ENCODE data around the gene CD99L2.

The CD99L2 gene, protein sequence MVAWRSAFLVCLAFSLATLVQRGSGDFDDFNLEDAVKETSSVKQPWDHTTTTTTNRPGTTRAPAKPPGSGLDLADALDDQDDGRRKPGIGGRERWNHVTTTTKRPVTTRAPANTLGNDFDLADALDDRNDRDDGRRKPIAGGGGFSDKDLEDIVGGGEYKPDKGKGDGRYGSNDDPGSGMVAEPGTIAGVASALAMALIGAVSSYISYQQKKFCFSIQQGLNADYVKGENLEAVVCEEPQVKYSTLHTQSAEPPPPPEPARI
- total RNA-seq: 13.4 to 38.2 (median 26.0) reads per million in 9 experiments

GRCh38 chrX:150898343-150899190 is at the start of gene CD99L2:
CD99L2 (minus strand) TSS chrX:150898668; CDS start chrX:150898588, 80 bp downstream.
- Mint-ChIP-seq H3K4me1 (ENCODE audit: low read depth in 2 of 2) (peaks cover 0 to 6% of the 10 kb centered on the region in 2 donors), H3K27ac (peak within 1 kb of the TSS in 1 of 2 donors; percentile 56), H3K27me3 (peaks cover 6 to 8% of the 10 kb centered on the region in 2 donors), H3K9me3 (no peaks in the 10 kb centered on the region), H3K4me3 (peak within 1 kb of the TSS; percentile 82 to 83), H3K36me3 (ENCODE audit: insufficient read depth) (no peaks in the 10 kb centered on the region)
- ATAC-seq (replicated peaks): peak; percentile 94
- DNase-seq: peak; percentile 84 to 87 (median 85)

DNA sequence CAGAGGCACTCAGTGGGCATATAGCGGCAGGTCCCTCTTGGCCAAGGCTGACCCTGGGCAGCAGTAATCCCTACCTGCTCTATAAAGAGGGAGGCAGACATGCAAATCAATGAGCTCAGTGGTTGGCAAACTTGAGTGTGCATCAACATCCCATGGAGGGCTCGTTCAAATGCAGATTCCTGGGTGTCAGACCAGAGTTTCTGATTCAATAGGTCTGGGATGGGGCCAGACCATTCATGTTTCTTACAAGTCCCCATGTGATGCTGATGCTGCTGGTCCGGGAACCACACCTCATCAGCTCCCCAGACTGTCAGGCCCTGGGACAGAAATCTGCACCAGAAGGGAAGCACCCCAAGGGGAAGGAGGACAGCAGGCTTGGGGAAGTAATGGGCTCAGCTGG is 45.8 kb upstream of the CD99L2 start:
- ATAC-seq (replicated peaks) (no peak), DNase-seq (no peak)
- H3K27ac Mint-ChIP-seq: no peak overlapping the region
- H3K36me3 Mint-ChIP-seq (ENCODE audit: insufficient read depth): no peaks in the 10 kb centered on the region
- peaks cover 11 to 16% of the 10 kb centered on the region in 2 donors for H3K27me3 Mint-ChIP-seq
- H3K9me3 Mint-ChIP-seq: no peaks in the 10 kb centered on the region
- no peak overlapping the region for H3K4me3 Mint-ChIP-seq
- no peaks in the 10 kb centered on the region for H3K4me1 Mint-ChIP-seq (ENCODE audit: low read depth in 2 of 2)

- no peak for ATAC-seq (replicated peaks)
- no peaks in the 10 kb centered on the region for H3K36me3 Mint-ChIP-seq (ENCODE audit: insufficient read depth)
- H3K4me3 Mint-ChIP-seq: no peak overlapping the region
- H3K27ac Mint-ChIP-seq: no peak overlapping the region
- H3K27me3 Mint-ChIP-seq: peaks cover 9 to 10% of the 10 kb centered on the region in 2 donors
- no peaks in the 10 kb centered on the region for H3K9me3 Mint-ChIP-seq
- no peaks in the 10 kb centered on the region for H3K4me1 Mint-ChIP-seq (ENCODE audit: low read depth in 2 of 2)
- DNase-seq: no peak
Measured at GRCh38 chrX:150942942-150943594, 44.6 kb upstream of the CD99L2 start.

- Mint-ChIP-seq H3K36me3 (ENCODE audit: insufficient read depth) (no peaks in the 10 kb centered on the region), H3K4me1 (ENCODE audit: low read depth in 2 of 2) (no peaks in the 10 kb centered on the region), H3K4me3 (no peak overlapping the region), H3K27ac (no peak overlapping the region), H3K9me3 (no peaks in the 10 kb centered on the region), H3K27me3 (peaks cover 0 to 10% of the 10 kb centered on the region in 2 donors)
- ATAC-seq (replicated peaks): no peak
- no peak for DNase-seq
Measured at GRCh38 chrX:150941580-150941979, 43.1 kb upstream of the CD99L2 start.

DNA sequence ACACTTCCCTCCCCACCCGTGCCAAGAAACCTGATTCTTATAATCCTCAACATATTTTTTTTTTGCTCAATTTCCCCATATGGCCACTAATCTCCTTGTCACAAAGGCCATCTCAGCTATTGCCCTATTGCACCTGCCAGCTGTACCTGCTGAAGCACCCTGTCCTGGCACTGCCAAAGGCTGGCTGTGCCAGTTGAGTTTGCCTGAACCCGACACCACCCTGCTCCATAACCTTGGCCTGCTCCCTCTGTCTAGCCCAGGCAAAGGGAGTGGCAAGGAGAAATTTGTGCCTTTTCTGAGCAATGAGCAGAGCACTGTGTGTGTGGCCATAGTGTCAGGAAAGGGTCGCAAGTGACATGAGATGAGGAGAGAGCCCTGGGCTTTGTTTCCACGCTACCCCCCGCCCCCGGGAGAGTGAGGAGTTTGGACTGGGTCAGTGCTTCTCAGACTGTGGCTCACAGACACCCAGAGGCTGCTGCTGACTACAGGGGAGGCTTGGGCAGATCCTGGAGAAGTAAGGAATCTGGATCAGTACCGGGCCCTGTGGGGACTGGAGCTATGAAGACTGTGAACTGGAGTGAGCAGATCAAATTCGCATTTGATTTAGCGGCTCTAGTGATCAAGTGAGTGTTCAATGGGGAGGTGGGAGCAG is 42.5 kb upstream of the CD99L2 start:
- ATAC-seq (replicated peaks) (no peak), DNase-seq (no peak)
- Mint-ChIP-seq H3K27ac (no peak overlapping the region), H3K27me3 (peaks cover 0 to 10% of the 10 kb centered on the region in 2 donors), H3K4me3 (no peak overlapping the region), H3K36me3 (ENCODE audit: insufficient read depth) (no peaks in the 10 kb centered on the region), H3K4me1 (ENCODE audit: low read depth in 2 of 2) (no peaks in the 10 kb centered on the region), H3K9me3 (no peaks in the 10 kb centered on the region)

DNA sequence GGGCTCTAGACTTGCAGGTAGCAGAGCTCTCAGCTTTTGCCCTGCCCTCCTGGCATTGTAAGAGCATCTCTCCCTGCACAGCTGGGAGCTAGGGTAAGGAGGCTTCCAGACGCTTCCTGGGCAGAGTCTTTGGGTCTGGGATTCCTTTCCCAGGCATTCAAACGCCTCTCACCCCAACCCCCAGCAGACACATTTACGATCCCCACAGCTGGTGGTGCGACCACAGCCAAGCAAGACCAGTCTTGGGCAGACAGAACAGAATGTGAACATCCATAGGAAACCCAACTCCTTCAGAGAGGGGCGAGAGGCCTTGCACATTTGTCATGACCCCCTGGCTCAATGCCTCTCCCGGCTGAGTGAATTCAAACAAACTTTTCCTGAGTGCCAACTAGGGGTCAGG is 38.1 kb upstream of the CD99L2 start:
- no peaks in the 10 kb centered on the region for H3K36me3 Mint-ChIP-seq (ENCODE audit: insufficient read depth)

DNA sequence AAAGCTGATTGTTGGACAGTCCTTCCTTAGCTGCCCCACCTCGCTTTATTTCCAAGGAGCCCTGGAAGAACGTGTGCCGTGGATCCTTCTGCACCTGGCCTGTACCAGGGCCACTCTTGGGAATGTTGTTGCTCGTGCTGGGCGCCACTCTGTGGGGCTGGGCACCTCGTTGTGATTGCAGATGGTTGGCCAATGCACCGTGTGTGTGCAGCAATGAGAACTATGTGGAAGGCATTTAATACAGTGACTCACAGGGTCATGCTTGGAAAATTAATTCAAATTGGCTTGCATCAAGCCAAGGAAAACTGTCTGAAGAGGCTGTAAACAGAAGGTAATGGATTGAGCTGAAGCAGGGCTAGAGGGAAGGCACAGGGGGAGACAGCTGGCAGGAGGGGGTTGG is 37.0 kb upstream of the CD99L2 start:
- DNase-seq: no peak
- H3K9me3 Mint-ChIP-seq: no peaks in the 10 kb centered on the region

More for the DNA sequence above, 38.1 kb upstream of the CD99L2 start:
- no peak overlapping the region for H3K27ac Mint-ChIP-seq
- peaks cover 10 to 19% of the 10 kb centered on the region in 2 donors for H3K27me3 Mint-ChIP-seq
- ATAC-seq (replicated peaks) (no peak), DNase-seq (no peak)
- no peaks in the 10 kb centered on the region for H3K9me3 Mint-ChIP-seq
- no peaks in the 10 kb centered on the region for H3K4me1 Mint-ChIP-seq (ENCODE audit: low read depth in 2 of 2)
- H3K4me3 Mint-ChIP-seq: no peak overlapping the region

DNA sequence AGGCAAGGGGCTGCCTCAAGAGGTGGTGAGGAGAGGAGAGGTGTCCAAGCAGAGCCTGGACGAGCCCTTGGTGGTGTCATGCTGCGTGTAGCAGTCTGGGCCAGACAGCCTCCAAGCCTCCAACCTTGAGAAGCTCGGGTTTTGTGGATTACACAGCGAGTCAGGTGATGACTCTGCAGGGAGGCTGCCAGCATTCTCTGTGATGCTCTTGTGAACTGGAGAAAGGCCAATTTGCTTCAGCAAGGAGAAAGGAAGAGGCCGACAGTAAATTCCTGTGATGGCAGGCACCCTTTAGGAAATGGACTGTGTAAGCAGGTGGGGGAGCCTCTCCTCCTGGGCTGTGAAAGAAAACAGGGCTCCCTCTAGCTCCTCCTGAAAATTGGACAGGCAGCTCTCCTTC is 36.0 kb upstream of the CD99L2 start:
- Mint-ChIP-seq H3K4me1 (ENCODE audit: low read depth in 2 of 2) (no peaks in the 10 kb centered on the region), H3K27ac (no peak overlapping the region)

More for the DNA sequence above, 37.0 kb upstream of the CD99L2 start:
- Mint-ChIP-seq H3K27ac (no peak overlapping the region), H3K27me3 (peaks cover 0 to 19% of the 10 kb centered on the region in 2 donors), H3K36me3 (ENCODE audit: insufficient read depth) (no peaks in the 10 kb centered on the region), H3K4me1 (ENCODE audit: low read depth in 2 of 2) (no peaks in the 10 kb centered on the region), H3K4me3 (no peak overlapping the region)
- ATAC-seq (replicated peaks): no peak

GRCh38 chrX:150933945-150934350 is 35.5 kb upstream of the CD99L2 start:
- Mint-ChIP-seq H3K4me1 (ENCODE audit: low read depth in 2 of 2) (no peaks in the 10 kb centered on the region), H3K36me3 (ENCODE audit: insufficient read depth) (no peaks in the 10 kb centered on the region), H3K9me3 (no peaks in the 10 kb centered on the region)

More for the DNA sequence above, 36.0 kb upstream of the CD99L2 start:
- DNase-seq (no peak), ATAC-seq (replicated peaks) (no peak)
- Mint-ChIP-seq H3K27me3 (peaks cover 0 to 19% of the 10 kb centered on the region in 2 donors), H3K4me3 (no peak overlapping the region), H3K36me3 (ENCODE audit: insufficient read depth) (no peaks in the 10 kb centered on the region), H3K9me3 (no peaks in the 10 kb centered on the region)

DNA sequence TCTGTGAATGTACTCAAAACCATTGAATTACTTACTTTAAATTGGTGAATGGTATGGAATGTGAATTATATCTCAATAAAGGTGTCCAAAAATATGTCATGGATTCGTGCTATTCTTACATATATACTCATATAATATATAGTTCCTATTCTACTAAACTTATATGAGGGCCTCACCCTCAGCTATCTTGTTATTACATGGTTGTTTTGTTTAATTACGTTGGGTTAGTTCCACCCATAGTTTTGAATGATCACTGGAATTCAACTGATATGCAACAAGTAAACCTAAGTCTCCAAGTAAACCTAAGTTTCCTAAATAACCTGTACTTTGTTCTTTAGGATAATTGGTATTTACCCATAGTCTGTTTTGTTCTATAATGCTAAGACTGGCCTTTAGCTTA is 30.6 kb upstream of the CD99L2 start:
- H3K4me3 Mint-ChIP-seq: no peak overlapping the region
- no peaks in the 10 kb centered on the region for H3K36me3 Mint-ChIP-seq (ENCODE audit: insufficient read depth)
- no peak overlapping the region for H3K27ac Mint-ChIP-seq
- DNase-seq (no peak), ATAC-seq (replicated peaks) (no peak)
- no peaks in the 10 kb centered on the region for H3K4me1 Mint-ChIP-seq (ENCODE audit: low read depth in 2 of 2)
- no peaks in the 10 kb centered on the region for H3K9me3 Mint-ChIP-seq
- peaks cover 0 to 4% of the 10 kb centered on the region in 2 donors for H3K27me3 Mint-ChIP-seq

More at GRCh38 chrX:150933945-150934350, 35.5 kb upstream of the CD99L2 start:
- H3K27me3 Mint-ChIP-seq: peaks cover 0 to 19% of the 10 kb centered on the region in 2 donors
- ATAC-seq (replicated peaks) (no peak), DNase-seq (no peak)
- no peak overlapping the region for H3K27ac Mint-ChIP-seq
- H3K4me3 Mint-ChIP-seq: no peak overlapping the region

DNA sequence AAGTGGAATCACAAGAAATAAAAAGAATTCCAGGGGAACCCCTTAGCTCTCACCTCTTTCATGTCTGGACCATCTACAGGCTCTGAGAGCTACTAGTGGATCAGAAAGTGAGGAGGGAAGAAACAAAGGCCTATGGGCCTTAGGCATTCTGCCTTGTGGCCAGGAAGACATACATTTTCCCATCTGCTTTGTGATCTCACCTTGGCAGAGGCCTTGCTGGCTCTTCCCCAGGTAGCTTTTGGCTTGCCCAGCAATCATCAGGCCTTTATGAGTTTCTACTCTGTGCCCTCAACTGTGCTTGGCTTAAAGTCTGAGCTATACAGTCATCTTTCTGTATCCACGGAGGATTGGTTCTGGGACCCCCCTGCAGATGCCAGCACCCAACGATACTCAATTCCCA is 28.3 kb upstream of the CD99L2 start:
- no peaks in the 10 kb centered on the region for H3K4me1 Mint-ChIP-seq (ENCODE audit: low read depth in 2 of 2)
- no peak for ATAC-seq (replicated peaks)
- no peaks in the 10 kb centered on the region for H3K36me3 Mint-ChIP-seq (ENCODE audit: insufficient read depth)

DNA sequence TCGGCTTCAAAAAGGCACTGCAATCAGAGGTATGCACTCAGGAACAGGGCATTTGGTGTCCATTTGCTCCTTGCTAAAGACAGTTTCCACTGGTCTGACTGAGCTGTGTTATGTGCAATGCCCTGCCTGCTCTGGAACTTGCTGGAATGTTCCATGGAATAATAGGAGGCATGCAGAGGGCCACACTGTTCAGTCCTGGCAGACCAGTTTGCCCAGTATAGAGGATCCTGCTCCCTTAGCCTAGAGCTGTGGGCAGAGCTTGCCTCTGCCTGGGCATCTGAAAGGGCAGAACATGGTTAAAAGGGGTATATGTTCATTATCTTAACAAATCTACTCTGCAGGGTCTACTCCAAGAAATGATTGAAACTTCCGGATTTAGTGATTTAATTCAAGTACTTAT is 27.8 kb upstream of the CD99L2 start:
- H3K36me3 Mint-ChIP-seq (ENCODE audit: insufficient read depth): no peaks in the 10 kb centered on the region
- no peak for ATAC-seq (replicated peaks)
- H3K4me1 Mint-ChIP-seq (ENCODE audit: low read depth in 2 of 2): no peaks in the 10 kb centered on the region
- H3K4me3 Mint-ChIP-seq: no peak overlapping the region
- H3K27me3 Mint-ChIP-seq: no peaks in the 10 kb centered on the region
- H3K27ac Mint-ChIP-seq: no peak overlapping the region
- H3K9me3 Mint-ChIP-seq: no peaks in the 10 kb centered on the region
- DNase-seq: no peak

More for the DNA sequence above, 28.3 kb upstream of the CD99L2 start:
- Mint-ChIP-seq H3K27ac (no peak overlapping the region), H3K27me3 (no peaks in the 10 kb centered on the region), H3K9me3 (no peaks in the 10 kb centered on the region), H3K4me3 (no peak overlapping the region)
- no peak for DNase-seq

- no peak for DNase-seq
- no peaks in the 10 kb centered on the region for H3K27me3 Mint-ChIP-seq
- no peaks in the 10 kb centered on the region for H3K9me3 Mint-ChIP-seq
- H3K27ac Mint-ChIP-seq: no peak overlapping the region
- no peak overlapping the region for H3K4me3 Mint-ChIP-seq
- no peak for ATAC-seq (replicated peaks)
- no peaks in the 10 kb centered on the region for H3K36me3 Mint-ChIP-seq (ENCODE audit: insufficient read depth)
- no peaks in the 10 kb centered on the region for H3K4me1 Mint-ChIP-seq (ENCODE audit: low read depth in 2 of 2)
Measured at GRCh38 chrX:150919401-150919800, 20.9 kb upstream of the CD99L2 start.

Data from effector memory CD8-positive, alpha-beta T cell (primary cell).